ENCODE results near the gene DTWD2.
A peak's percentile ranks its signal among the peaks of the same experiment; 100 is the strongest.
"Not testable (repeated sequence)": the region's sequence is repeated elsewhere in the genome, so short reads cannot be mapped to it uniquely, and the experiment has no call there.

The DTWD2 gene, protein sequence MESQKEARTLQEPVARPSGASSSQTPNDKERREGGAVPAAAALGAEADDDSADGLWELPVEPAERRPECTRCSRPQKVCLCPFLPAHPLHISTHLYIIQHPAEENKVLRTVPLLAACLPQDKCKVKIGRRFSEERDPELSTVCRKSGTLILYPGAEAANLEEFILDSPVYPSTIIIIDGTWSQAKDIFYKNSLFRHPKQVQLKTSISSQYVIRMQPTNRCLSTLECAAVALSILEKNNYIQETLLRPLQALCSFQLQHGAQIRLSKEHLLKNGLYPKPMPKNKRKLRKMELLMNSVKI

DNA sequence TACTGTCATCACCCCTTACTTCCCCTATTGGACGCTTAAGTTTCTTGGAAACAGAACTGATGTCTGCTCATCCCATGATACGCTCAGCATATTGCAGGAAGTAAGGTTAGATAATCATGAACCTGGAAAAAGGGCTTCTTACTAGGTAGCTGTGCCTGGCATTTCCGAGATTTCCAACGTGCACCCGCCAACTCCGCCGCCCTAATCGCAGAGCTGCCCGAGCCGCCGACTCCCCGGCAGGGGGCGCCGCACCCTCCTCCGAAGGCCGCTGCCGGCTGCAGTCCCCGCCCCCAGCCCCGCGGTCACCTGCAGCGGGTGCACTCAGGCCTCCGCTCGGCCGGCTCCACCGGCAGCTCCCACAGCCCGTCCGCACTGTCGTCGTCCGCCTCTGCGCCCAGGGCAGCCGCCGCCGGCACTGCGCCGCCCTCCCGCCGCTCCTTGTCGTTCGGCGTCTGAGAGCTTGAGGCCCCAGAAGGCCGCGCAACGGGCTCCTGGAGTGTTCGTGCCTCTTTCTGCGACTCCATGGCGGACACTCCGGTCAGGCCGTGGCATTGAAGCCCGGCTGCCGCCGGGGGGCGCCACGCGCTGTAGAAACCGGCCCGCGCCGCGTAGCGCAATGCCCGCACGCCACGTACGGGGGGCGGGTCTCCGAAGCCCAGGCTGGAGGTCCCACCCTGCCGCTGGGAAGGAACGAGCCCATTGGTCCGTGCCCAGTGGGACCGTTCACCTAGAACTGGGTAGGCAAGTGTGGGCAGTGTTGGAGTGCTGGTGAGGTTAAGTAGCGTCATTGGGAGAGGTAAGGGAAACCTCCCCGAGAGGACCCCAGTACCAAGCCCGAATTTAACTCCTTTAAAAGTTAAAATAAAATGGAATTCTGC, at the start of gene DTWD2:
Gene DTWD2, minus strand, starts transcription at position 560 of the 878 bp plus-strand sequence. Its CDS starts 36 bp downstream, at position 524.
- FAIRE-seq, result peak; percentile 55

GRCh38 chr5:119037496-119038215, 49.3 kb upstream of the DTWD2 start:
- FAIRE-seq, result no peak

DNA sequence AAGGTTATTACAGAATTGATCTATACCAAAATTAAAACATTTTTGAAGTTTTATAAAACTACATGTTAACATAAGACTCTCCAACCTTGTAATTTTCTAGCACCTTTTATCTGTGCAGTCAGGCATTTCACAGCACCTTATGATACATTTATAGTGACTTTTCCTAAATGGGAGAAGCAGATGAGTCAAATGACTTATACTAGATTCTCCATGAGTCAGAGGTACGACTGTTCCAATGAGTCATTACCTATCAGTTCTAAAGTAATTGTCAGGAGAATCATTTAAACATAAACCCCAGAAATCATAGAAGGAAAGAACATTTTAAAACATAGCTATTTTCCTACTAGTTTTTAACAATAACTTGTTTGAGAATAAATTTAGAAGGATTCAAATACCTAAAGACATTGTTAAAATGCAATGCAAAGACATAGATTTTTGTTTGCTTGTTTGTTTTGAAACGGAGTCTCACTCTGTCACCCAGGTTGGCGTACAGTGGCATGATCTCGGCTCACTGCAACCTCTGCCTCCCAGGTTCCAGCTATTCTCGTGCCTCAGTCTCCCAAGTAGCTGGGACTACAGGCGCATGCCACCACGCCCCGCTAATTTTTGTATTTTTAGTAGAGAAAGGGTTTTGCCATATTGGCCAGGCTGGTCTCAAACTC, 47.9 kb upstream of the DTWD2 start:
- FAIRE-seq, result no peak

GRCh38 chr5:119033135-119033534, 44.8 kb upstream of the DTWD2 start:
- FAIRE-seq, result no peak

GRCh38 chr5:119032656-119033055, 44.3 kb upstream of the DTWD2 start:
- FAIRE-seq, result no peak

GRCh38 chr5:119031905-119032304, 43.6 kb upstream of the DTWD2 start:
- no peak for FAIRE-seq

GRCh38 chr5:119031011-119031886, 42.9 kb upstream of the DTWD2 start:
- no peak for FAIRE-seq

- no peak for FAIRE-seq
Measured at GRCh38 chr5:119028575-119028974, 40.2 kb upstream of the DTWD2 start.

- FAIRE-seq, result no peak
Measured at GRCh38 chr5:119022773-119023172, 34.4 kb upstream of the DTWD2 start.

- FAIRE-seq, result peak; percentile 68
Measured at GRCh38 chr5:119022017-119022745, 33.8 kb upstream of the DTWD2 start.

- FAIRE-seq, result no peak
Measured at GRCh38 chr5:119021149-119021732, 32.9 kb upstream of the DTWD2 start.

- no peak for FAIRE-seq
Measured at GRCh38 chr5:119019949-119020348, 31.6 kb upstream of the DTWD2 start.

GRCh38 chr5:119019501-119019900, 31.2 kb upstream of the DTWD2 start:
- no peak for FAIRE-seq

- FAIRE-seq, result no peak
Measured at GRCh38 chr5:119017994-119018393, 29.6 kb upstream of the DTWD2 start.

GRCh38 chr5:119016125-119016774, 27.9 kb upstream of the DTWD2 start:
- no peak for FAIRE-seq

GRCh38 chr5:119011186-119011585, 22.8 kb upstream of the DTWD2 start:
- FAIRE-seq, result no peak

DNA sequence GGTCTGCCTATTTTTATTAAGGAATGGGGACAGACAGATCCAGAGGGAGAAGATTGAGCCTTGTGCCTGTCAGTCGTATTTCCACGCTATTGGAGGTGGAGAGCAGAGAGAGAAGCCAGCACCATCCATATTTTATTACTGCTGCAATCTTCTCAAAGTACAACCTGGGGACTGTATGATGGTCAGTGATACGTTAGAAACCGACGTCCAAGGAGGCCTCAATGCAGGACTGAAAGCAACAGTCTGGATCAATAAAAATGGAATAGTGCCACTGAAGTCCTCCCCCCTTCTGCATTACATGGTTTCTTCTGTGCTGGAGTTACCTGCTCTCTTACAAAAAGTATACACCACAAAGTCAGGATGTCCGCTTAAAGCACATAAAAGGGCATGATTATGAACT, 21.9 kb upstream of the DTWD2 start:
- FAIRE-seq, result no peak

- FAIRE-seq, result no peak
Measured at GRCh38 chr5:119009131-119009530, 20.8 kb upstream of the DTWD2 start.

DNA sequence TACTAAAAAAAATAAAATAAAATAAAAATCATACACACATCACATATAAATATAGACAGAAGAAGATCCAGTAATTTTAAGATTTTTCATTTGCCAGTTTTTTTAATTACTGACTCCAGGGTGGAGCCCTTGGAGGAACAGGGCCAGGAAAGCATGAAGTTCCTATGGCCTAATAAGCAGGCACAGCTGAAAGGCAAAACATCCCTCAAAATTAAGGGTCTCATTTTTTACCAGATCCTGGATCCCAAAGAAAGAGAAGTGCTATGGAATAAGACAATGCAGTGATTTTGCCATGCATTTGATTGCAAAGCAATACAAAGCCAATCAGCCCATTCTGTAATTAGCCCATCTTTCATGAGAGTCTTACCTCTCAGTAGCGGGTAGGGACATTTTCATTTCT, 11.3 kb upstream of the DTWD2 start:
- FAIRE-seq, result no peak

DNA sequence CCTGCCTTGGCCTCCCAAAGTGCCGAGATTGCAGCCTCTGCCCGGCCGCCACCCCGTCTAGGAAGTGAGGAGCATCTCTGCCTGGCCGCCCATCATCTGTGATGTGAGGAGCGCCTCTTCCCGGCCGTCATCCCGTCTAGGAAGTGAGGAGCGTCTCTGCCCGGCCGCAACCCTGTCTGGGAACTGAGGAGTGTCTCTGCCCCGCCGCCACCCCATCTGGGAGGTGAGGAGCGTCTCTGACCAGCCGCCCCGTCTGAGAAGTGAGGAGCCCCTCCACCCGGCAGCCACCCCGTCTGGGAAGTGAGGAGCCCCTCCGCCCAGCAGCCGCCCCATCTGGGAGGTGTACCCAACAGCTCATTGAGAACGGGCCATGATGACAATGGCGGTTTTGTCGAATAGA, 10.5 kb upstream of the DTWD2 start:
- not testable (repeated sequence) for FAIRE-seq
